Fibroblast of peridontal ligament (primary cell): Measurements from ENCODE around the gene S100PBP.
"Not testable (repeated sequence)": the region's sequence is repeated elsewhere in the genome, so short reads cannot be mapped to it uniquely, and the experiment has no call there.

Experiments used
- DNase-seq: peaks from one replicate; pipeline ENCODE4 v3.0.0-alpha.2; 2010; ENCODE audit errors: extremely low read depth

The S100PBP gene

GRCh38 chr1:32900371-32900955 lies 83.0 kb downstream of the S100PBP start:
- DNase-seq = no peak

DNA sequence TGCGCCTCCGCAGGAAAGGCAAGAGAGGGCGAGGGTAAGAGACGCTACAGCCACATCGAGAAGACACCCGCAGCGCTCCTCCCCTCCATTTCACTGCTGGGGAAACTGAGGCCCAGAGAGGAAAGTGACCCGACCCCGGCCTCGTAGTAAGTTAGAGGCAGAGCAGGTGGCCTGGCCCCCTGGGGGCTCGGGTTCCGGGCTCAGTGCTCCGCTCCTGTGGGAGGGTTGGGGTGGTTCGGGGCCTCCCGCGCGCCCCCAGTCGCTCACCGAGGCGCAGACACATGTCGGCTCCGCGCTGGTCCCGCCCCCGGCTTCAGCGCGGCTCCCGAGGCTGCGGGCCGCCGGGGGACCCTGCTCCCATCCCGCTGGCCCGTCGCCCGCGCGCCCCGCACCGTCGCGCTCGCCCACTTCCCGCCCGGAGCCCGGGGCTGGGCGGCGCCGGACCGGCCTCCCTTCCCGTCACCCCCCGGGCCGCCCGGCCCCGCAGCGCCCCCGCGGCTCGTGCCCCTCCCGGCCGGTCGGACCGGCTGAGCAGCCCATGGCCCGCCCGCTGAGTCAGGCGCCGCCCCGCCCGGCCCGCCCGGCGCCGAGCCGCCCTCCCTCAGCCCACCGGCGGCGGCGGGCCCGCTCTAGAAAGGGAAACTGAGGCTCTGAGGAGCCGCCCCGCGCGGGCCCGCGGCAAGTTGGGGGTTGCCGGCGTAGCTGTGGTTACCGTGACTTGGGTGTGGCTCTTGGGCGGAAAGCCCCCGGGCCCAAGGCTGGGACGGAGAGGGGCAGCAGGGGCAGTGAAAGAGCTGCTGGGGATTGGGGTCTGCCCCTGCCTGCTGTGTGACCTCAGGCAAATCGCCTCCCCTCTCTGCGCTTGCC lies 83.7 kb downstream of the S100PBP start, which contains the start of gene TMEM54:
TSS of gene TMEM54 (minus strand) at position 434 of the 867 bp plus-strand sequence. CDS start at position 283, 151 bp downstream.
- DNase-seq = no peak

DNA sequence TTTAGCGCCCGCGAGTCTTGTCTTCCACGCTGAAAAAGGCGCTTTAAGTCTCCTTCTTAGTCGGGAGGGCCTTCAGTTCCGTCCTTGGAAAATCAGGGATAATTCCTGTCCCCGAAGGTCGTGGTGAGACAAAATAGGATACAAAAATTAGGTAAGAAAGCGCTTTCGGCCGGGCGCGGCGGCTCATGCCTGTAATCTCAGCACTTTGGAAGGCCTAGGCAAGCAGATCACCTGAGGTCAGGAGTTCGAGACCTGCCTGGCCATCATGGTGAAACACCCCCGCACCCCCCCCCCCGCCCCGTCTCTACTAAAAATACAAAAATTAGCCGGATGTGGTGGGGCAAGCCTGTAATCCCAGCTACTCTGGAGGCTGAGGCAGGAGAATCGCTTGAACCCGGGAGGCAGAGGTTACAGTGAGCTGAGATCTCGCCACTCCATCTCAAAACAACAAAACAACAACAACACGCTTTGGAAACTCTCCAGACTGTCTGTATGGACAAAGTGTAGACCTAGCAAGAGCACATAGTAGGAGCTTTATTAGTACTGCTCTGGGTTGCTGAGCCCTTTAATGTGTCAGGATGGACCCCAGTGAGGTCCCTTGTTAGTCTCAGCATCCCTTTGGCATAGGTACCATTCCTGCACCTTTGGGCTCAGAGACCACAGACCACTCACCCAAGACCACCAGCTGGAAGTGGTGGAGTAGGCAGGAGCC lies 84.5 kb downstream of the S100PBP start:
- DNase-seq = no peak

DNA sequence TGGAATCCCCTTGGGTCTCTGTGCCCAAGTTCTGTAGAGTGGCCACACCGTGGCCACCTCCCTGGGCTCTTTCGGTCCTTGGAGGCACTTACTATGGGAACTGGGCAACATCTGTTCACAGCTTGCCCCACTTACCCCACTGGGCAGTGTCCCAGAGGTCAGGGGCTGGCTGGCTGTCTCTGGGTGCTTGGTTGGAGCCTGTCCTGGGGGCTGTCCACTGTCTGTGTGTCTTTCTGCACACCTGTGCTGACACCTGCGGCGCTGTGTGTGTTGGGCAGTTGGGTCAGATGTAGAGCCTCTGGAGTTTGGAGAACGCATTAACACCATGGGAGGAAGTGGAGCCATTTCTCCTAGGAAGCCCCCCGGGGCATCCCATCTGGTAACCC lies 85.1 kb downstream of the S100PBP start:
- no peak for DNase-seq

DNA sequence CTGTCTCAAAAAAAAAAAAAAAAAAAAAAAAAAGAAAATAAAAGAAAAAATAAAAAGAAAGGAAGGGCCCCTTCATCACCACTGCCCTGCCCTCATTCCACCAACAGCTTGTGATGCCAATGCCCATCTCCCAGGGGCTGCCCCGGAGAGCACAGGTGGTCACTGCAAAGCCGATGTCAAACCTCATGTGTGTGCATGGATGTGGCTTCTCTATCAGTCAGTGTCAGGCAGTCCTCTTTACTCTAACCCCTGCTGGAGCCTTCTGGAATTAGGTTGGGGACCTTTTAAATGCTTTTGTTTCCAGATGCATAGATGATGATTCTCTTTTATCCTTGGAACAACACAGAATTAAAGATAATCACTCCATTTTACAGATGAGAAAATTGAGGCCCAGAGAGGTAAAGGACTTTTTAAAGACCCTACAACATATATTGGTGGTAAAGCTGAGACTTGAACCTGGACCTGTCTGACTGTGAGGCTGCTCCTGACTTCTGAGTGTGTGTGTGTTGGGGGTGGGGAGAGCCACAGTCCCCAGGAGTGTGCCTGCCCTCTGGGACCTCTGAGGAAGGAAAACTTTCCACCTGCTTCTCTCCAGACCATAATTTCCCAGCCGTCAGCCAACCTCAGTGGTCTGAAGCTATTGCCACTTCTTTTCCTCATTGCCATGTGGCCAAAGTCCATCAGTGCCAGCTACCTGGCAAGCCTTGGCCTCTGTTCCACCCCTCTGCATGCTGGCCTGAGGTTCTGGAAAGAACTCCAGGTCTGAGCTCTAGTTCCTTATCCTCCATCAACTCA lies 86.7 kb downstream of the S100PBP start:
- DNase-seq = no peak

GRCh38 chr1:32904797-32905196 lies 87.3 kb downstream of the S100PBP start:
- DNase-seq = no peak

GRCh38 chr1:32905588-32905987 lies 88.1 kb downstream of the S100PBP start:
- not testable (repeated sequence) for DNase-seq

DNA sequence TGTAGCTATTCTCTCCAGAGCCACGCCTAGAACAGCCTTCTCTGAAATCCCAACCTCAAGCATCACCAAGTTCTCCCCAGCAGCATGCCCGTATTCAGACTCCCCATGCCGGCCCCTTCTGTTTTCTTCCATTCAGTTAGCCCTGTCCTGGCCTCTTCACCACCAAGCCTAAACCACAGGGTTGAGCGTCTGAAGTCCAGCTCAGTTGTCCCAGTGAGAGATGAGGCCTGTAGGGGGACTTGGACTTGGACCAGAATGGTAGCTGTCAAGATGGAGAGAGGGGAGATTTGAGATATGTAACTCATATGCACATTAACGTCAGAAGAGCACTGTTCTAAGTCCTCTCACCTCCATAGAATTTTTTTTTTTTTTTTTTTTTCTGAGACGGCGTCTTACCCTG lies 89.2 kb downstream of the S100PBP start:
- no peak for DNase-seq

DNA sequence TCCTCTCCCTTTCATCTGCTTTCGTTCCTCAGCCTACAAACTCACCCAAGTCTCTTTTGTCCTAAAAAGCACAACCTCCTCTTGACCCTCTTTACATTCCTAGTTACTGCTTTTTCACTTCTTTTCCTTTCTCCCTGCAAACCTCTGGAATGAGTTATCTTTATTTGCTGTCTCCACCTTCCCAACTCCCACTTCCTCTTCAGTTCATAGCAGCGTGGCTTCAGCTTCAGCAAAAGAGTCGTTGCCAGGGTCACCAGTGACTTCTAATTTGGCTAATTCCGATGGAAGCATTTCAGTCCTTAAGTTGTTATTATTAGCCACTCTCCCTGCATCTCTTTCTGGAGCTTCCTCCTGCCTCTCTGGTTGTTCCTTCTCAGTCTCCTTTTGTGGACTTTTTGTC lies 90.0 kb downstream of the S100PBP start:
- peak; percentile 23 for DNase-seq
